Nephron progenitor cell (in vitro differentiated cells): Measurements from ENCODE around the gene KCTD1.

ENCODE experiments used
- DNase-seq: peaks from one replicate; pipeline ENCODE4 v3.0.0; 2021
- H3K27ac Mint-ChIP-seq: 2 replicates; pipeline ENCODE4 v1.8.0; 2021; ENCODE audit warnings: mild to moderate bottlenecking, moderate library complexity, mixed read lengths
- H3K27me3 Mint-ChIP-seq: 2 replicates; pipeline ENCODE4 v1.8.0; 2021; ENCODE audit warnings: mild to moderate bottlenecking, low read depth, mixed read lengths; ENCODE audit not compliant: poor library complexity
- H3K36me3 Mint-ChIP-seq: 2 replicates; pipeline ENCODE4 v1.8.0; 2021; ENCODE audit warnings: low read depth, mixed read lengths
- H3K4me1 Mint-ChIP-seq: 2 replicates; pipeline ENCODE4 v1.8.0; 2021; ENCODE audit warnings: mixed read lengths
- H3K4me3 Mint-ChIP-seq: 2 replicates; pipeline ENCODE4 v1.8.0; 2021; ENCODE audit warnings: mild to moderate bottlenecking, moderate library complexity, mixed read lengths
- H3K9me3 Mint-ChIP-seq: 2 replicates; pipeline ENCODE4 v1.8.0; 2021; ENCODE audit warnings: mild to moderate bottlenecking, moderate library complexity, mixed read lengths
- TF ChIP-seq, protein P1 (sequence below): fragments of 200-600 bp; sonication (generic); IDR thresholded peaks from 2 replicates; pipeline ENCODE4 v1.5.0; 2021; ENCODE audit warnings: antibody characterized with exemption

KCTD1 gene

DNA sequence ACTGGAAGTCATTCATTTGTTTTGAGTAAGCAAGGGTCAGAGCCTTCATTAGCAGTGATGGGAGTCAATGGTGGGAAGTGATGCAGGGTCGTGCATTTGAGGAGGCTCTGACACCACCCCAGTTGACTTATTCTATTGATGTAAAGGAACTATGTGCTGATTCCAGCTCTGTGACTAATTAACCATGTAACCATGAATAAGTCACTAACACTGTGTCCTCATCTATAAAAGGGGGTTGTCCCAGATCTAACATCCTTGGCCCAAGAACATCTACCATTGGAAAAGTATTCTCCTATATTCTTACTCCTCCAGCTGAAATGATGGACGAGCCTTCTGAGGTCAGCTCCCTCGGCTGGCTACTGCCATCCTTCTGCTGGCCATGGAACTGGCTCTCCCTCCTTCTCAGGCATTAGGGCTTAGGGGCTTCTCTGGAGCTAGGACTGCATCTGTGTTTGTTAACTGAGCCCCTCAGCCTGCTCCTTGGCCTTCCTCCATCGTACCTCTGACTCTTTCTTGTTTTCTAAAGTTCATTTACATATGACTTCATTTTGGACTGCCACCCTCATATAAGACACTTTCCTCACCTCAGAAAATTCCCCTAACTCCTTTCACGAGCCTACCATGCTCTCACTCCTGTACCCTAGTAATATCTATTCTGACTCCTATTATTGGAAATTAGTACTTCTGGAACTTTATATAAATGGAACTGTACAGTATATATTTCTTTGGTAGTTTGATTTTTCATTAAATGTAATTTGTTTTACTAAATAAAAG, 115.5 kb downstream of the KCTD1 start:
- peaks cover 42% of the 10 kb centered on the region for H3K4me1 Mint-ChIP-seq
- no peaks in the 10 kb centered on the region for H3K9me3 Mint-ChIP-seq
- no peak overlapping the region for H3K4me3 Mint-ChIP-seq
- peaks cover 7% of the 10 kb centered on the region for H3K27me3 Mint-ChIP-seq
- TF ChIP-seq, protein P1, sequence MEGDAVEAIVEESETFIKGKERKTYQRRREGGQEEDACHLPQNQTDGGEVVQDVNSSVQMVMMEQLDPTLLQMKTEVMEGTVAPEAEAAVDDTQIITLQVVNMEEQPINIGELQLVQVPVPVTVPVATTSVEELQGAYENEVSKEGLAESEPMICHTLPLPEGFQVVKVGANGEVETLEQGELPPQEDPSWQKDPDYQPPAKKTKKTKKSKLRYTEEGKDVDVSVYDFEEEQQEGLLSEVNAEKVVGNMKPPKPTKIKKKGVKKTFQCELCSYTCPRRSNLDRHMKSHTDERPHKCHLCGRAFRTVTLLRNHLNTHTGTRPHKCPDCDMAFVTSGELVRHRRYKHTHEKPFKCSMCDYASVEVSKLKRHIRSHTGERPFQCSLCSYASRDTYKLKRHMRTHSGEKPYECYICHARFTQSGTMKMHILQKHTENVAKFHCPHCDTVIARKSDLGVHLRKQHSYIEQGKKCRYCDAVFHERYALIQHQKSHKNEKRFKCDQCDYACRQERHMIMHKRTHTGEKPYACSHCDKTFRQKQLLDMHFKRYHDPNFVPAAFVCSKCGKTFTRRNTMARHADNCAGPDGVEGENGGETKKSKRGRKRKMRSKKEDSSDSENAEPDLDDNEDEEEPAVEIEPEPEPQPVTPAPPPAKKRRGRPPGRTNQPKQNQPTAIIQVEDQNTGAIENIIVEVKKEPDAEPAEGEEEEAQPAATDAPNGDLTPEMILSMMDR, result no peak
- DNase-seq, result no peak
- no peak overlapping the region for H3K27ac Mint-ChIP-seq
- no peaks in the 10 kb centered on the region for H3K36me3 Mint-ChIP-seq

DNA sequence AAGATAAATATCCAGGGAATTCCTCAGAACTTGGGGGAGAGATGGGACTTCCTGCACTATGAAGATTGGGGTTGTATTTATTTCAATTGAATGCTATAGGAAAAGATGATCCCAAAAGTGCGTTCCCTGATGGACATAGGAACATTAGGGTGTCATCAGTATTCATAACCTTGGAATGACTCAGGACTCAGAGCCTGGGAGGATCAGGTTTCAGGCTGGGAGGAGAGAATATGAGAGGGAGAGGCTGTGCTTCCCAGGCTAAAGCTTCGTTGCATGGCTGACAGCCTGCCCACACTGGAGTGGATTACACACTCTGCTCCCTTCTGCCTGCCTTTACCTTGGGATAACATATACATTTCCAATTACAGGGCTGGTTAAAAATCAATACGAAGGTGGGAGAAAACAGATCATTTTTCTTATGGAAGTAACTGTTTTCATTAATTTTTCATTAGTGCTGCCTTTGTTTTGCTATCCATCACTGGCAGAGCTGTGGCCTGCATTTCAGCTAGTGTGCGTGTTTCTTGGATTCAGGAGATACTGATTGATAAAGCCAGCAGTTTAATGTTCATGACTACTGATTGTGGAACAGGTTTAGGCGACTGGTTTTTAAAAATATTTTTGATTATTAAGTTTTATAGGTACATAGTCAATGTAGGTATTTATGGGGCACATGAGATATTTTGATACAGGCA, 118.7 kb downstream of the KCTD1 start:
- Mint-ChIP-seq H3K27me3 (peaks cover 7% of the 10 kb centered on the region), H3K4me3 (no peak overlapping the region), H3K36me3 (no peaks in the 10 kb centered on the region), H3K4me1 (peaks cover 32% of the 10 kb centered on the region), H3K9me3 (no peaks in the 10 kb centered on the region), H3K27ac (peak overlapping the region; percentile 49)
- DNase-seq, result peak; percentile 39
- TF ChIP-seq, protein P1, result no peak

DNA sequence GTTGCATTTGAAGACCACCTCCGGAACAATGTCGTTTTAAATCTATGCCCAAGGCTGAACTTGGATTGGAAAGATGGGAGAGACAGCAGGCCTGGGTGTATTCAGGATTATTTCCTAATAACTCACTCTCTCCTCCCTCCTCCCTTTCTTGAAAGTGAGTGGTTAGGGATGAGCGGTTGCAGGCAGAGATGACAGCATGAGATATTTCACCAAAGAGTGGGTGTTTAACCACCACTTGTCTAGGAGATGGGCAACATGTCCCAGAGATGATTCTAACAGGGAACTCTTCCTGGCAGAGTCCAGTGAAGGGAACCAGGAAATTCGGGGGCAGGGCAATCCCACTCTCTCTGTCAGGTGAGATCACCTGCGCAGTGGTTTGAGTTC, 123.2 kb downstream of the KCTD1 start:
- Mint-ChIP-seq H3K27me3 (peaks cover 15% of the 10 kb centered on the region), H3K27ac (no peak overlapping the region), H3K36me3 (no peaks in the 10 kb centered on the region), H3K9me3 (no peaks in the 10 kb centered on the region), H3K4me1 (peaks cover 41% of the 10 kb centered on the region), H3K4me3 (no peak overlapping the region)
- no peak for DNase-seq
- TF ChIP-seq, protein P1, result no peak

DNA sequence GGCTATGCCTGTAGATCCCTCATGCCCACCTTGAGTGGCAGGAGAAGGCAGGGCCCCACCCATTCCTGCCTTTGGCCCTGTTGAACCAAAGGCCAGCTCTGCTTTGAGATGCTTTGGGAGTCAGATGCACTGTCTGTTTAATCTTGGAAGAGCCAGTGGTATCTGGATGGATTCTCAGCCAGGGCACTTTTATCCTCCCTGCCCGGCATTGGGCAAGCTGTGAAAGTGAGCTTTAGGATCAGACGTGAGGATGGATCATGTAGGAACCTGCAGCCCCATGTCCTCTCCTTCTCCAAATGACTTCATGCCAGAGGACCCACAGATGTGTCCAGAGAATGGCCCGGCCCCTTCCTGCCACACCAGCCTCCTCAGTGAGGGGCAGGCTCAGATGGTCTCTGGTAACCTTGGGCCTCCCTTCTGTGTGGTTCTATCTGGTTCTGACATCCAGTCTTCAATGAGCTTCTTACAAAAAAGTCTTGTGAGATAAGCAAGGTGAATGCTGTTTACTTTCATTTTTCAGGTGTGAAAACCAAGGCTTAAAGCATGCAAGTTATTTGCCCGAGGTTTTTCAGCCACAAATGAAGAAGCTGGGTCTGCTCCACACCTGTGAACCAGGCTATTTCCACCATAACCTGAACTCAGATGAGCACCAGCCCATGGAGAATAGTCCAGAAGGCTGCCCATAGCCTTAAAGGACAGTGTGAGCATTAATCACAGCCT, 123.8 kb downstream of the KCTD1 start:
- Mint-ChIP-seq H3K4me1 (peaks cover 41% of the 10 kb centered on the region), H3K9me3 (no peaks in the 10 kb centered on the region), H3K27me3 (peaks cover 15% of the 10 kb centered on the region), H3K4me3 (no peak overlapping the region), H3K27ac (no peak overlapping the region), H3K36me3 (no peaks in the 10 kb centered on the region)
- TF ChIP-seq, protein P1, result no peak
- no peak for DNase-seq

DNA sequence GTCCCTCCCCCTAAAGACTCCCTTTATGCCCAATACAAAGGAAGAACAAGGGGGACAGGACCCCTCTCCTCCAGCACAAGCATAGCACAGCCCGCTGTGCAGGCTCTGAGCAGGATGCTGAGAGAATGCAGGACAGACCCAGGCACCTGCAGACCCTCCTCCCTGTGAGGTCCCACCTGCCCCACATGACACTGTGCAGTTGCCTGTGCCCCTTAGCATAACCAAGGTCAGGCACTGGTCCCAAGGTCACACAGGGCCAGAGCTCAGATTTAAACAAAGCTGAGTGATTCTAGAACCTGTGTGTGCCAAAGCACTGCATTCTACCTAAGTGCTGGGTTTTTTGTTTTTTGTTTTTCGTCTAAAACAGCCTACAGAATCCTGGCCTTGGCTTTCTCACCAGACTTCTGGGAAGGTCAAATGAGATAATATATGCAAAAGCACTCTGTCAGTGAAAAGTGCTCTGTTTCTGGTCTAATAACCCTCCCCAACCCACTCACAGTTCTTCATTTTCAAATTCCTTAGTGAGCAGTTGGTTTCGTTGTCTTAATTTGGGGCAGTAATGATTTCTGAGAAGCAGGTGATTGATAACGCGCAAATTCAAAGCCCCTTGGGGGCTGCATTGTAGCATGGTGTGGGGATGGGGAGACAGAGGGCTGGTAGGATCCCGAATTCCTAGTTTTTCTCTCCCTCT, 125.7 kb downstream of the KCTD1 start:
- Mint-ChIP-seq H3K9me3 (no peaks in the 10 kb centered on the region), H3K4me3 (no peak overlapping the region), H3K27me3 (peaks cover 15% of the 10 kb centered on the region), H3K36me3 (no peaks in the 10 kb centered on the region), H3K4me1 (peaks cover 32% of the 10 kb centered on the region), H3K27ac (no peak overlapping the region)
- no peak for DNase-seq
- TF ChIP-seq, protein P1, result no peak
